Measurements from ENCODE around the gene TBP. TPM values are rescaled to one million over a fixed set of nuclear protein-coding genes. Genes with fewer than 3 reads are reported as not detected.

TBP gene
- total and polyA plus RNA-seq, 12 donors, result 6.3 to 10.3 (median 7.6) TPM

DNA sequence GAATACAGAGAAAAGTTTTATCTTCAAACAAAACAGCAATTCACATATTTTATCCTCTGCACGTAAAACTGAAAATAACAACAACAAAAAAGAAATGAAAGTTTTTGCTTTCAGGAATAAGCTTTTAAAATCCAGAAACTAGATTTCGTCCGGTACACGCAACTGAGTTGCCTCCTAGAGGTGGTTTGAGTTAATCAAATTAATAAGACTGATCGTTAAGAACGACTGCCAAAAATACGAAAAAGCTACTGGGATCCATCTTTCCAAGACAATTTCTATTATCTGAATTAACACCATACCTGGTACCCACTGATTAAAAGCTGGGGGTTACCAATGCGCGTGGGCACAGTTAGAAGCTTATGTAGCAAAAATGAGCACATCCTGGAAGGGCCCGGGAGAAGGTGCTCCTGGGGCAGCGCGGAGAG is 29.6 kb downstream of the TBP start:
- no peak for ATAC-seq
- peak overlapping the region; percentile 74 to 98 (median 92) for H3K4me3 ChIP-seq

DNA sequence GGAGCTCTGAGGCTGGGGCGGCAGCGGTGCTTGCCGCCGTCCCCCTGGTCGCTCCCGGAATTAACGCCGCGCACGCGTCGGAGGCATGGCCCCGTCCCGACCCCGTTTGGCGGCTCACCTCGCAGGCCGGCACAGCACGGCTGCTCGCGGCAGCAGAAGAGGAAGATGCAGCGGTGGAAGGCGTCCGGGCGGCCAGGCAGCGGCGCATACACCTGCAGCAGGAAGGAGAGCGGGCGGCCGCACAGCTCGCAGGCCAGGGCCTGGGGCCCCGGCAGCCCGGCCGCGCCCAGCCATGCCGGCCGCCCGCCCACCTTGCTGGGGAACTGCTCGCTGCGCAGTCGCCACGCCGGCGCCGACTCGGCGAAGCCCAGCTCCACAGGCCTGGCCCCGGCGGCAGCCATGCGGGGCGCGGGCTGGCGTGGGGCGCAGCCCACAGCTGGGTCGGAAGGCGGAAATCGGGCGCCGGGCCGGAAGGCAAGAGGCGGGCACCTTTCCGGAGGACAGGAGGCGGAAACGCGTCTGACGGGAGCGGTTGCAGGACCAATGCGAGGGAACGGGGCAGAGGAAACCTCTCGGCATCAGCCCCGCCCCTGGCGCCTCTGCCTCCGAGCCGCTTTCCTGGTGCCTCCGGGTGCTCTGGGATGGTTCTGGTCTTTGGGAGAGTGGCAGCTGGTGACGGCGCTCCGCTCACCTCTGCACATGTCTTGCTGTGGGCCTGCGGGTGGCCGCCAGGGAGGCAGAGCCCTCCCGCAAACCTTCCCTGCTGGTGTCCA is 30.2 kb downstream of the TBP start, which contains the start of gene PDCD2:
Gene PDCD2 (minus strand): TSS at position 457 of the 773 bp plus-strand sequence. CDS start 56 bp downstream, at position 401.
- Histone ChIP-seq H3K4me1 (peaks cover 2 to 21% (median 18%) of the 10 kb centered on the region in 9 donors), H3K27me3 (no peaks in the 10 kb centered on the region), H3K36me3 (peaks cover 0 to 40% (median 24%) of the 10 kb centered on the region in 9 donors), H3K4me3 (peak within 1 kb of the TSS; percentile 74 to 98 (median 92)), H3K27ac (peak within 1 kb of the TSS; percentile 44 to 97 (median 90)), H3K9me3 (no peaks in the 10 kb centered on the region)
- TF ChIP-seq, protein P1, sequence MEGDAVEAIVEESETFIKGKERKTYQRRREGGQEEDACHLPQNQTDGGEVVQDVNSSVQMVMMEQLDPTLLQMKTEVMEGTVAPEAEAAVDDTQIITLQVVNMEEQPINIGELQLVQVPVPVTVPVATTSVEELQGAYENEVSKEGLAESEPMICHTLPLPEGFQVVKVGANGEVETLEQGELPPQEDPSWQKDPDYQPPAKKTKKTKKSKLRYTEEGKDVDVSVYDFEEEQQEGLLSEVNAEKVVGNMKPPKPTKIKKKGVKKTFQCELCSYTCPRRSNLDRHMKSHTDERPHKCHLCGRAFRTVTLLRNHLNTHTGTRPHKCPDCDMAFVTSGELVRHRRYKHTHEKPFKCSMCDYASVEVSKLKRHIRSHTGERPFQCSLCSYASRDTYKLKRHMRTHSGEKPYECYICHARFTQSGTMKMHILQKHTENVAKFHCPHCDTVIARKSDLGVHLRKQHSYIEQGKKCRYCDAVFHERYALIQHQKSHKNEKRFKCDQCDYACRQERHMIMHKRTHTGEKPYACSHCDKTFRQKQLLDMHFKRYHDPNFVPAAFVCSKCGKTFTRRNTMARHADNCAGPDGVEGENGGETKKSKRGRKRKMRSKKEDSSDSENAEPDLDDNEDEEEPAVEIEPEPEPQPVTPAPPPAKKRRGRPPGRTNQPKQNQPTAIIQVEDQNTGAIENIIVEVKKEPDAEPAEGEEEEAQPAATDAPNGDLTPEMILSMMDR (IDR thresholded peaks at IDR 0.05), result peak in 1 of 9 donors; percentile 5
- intact Hi-C loops (cut with DNase I), result loop anchor here in 3 of 10 donors (2.0 kb wide), 1 partner anchor 30 kb away; the partner anchor contains the start of gene TBP (in 3 of the 3)
- 0% methylated on average over 73 to 81 of the region's 81 CpGs for WGBS, 2 donors
- DNase-seq (peak; percentile 92 to 93), ATAC-seq (peak; percentile 98 to 99 (median 99))

More for the DNA sequence above, 29.6 kb downstream of the TBP start:
- Histone ChIP-seq H3K9me3 (no peaks in the 10 kb centered on the region), H3K4me1 (peaks cover 2 to 21% (median 18%) of the 10 kb centered on the region in 9 donors), H3K27ac (peak overlapping the region; percentile 44 to 97 (median 90)), H3K36me3 (peaks cover 0 to 46% (median 27%) of the 10 kb centered on the region in 9 donors), H3K27me3 (no peaks in the 10 kb centered on the region)
- 1 to 2% methylated on average over 12 of the region's 12 CpGs for WGBS, 2 donors
- TF ChIP-seq, protein P1 (IDR thresholded peaks at IDR 0.05), result peak in 1 of 9 donors; percentile 14
- intact Hi-C loops (cut with DNase I), result loop anchor here in 3 of 10 donors (2.0 kb wide), 1 partner anchor 29 kb away; the partner anchor contains the start of gene TBP (in 3 of the 3)
- DNase-seq, result no peak

DNA sequence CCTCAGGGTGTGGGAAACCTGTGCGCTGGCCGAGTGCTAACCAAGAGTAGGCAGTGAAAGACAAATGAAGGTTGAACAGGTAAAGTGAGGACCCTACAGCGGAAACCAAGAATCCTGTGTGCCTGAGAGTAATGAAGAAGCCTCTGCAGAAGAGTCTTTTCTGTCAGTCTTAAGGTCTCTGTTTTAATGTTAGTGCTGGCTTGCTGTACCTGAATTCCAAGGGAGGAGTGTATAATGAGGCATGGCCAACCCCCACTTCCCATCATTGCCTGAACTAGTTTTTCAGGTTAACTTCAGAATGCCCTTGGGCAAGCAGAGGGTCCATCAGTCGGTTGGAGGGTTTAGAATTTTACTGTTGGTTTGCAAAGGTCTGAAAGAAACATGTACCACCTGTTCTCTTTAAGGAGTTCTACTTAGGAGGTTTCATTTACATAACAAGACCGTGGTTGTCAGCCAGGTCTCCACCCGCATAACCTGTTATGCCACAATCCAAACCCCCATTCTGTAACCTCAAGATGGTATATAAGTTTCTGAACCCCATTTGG is 30.9 kb downstream of the TBP start:
- H3K36me3 ChIP-seq, result peaks cover 0 to 33% (median 19%) of the 10 kb centered on the region in 9 donors
- WGBS, 2 donors, result 8 to 11% methylated on average over 6 of the region's 6 CpGs
- ATAC-seq, result peak in 3 of 8 donors; percentile 4 to 28 (median 4)
- peaks cover 2 to 21% (median 18%) of the 10 kb centered on the region in 9 donors for H3K4me1 ChIP-seq
- intact Hi-C loops (cut with DNase I), result loop anchor here in 3 of 10 donors (2.0 kb wide), 1 partner anchor 30 kb away; the partner anchor contains the start of gene TBP (in 3 of the 3)
- no peaks in the 10 kb centered on the region for H3K27me3 ChIP-seq
- peak overlapping the region; percentile 74 to 98 (median 92) for H3K4me3 ChIP-seq
- H3K9me3 ChIP-seq, result peaks cover 0 to 1% (median 0%) of the 10 kb centered on the region in 11 donors
- H3K27ac ChIP-seq, result peak overlapping the region; percentile 44 to 97 (median 90)
- TF ChIP-seq, protein P1 (IDR thresholded peaks at IDR 0.05), result no peak
- DNase-seq, result no peak

DNA sequence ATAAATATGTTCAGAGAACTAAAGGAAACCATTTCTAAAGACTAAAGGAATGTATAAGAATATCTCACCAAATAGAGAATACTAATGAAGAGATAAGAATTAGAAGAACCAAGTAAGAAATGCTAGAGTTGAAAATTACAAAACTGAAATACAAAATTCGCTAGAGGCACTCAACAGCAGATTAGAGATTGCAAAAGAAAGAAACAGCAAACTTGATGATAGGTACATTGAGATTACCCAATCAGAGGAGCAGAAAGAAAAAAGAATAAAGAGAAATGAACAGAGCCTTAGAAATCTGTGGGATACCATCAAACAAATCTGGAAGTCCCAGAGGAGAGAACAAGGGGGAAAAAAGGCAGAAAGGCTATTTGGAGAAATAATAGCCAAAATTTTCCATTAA is 36.6 kb downstream of the TBP start:
- ATAC-seq, result no peak
- peaks cover 0 to 35% (median 11%) of the 10 kb centered on the region in 11 donors for H3K9me3 ChIP-seq
- no peak overlapping the region for H3K27ac ChIP-seq
- H3K4me1 ChIP-seq, result peaks cover 0 to under 1% (median 0%) of the 10 kb centered on the region in 9 donors
- H3K4me3 ChIP-seq, result no peak overlapping the region
- TF ChIP-seq, protein P1 (IDR thresholded peaks at IDR 0.05), result no peak
- WGBS, 2 donors, result 71 to 76% methylated on average over 1 of the region's 1 CpG
- H3K27me3 ChIP-seq, result peaks cover 0 to 7% (median 0%) of the 10 kb centered on the region in 7 donors
- H3K36me3 ChIP-seq, result no peaks in the 10 kb centered on the region
- intact Hi-C loops (cut with DNase I), result no loop called here
- DNase-seq, result no peak

All from heart right ventricle (tissue), 16 donors.